Spleen (tissue), 11 donors: ENCODE measurements around the gene GGN. TPM values are rescaled to one million over a fixed set of nuclear protein-coding genes. Genes with fewer than 3 reads are reported as not detected.

Experiments
- DNase-seq: peaks from one replicate; pipeline ENCODE4 v3.0.0-alpha.2; 2020
- H3K27ac ChIP-seq, 8 donors: fragments of 200-600 bp; sonication (generic) in 7 of 8; 1 replicate in 4 of 8; 2 replicates in 4 of 8; pipeline versions ENCODE4 v1.5.0 to v1.8.0; 2016 to 2021; ENCODE audit warnings: inconsistent platforms in 4 of 8, mild to moderate bottlenecking in 4 of 8, moderate library complexity in 1 of 8
- H3K27me3 ChIP-seq, 7 donors: fragments of 200-600 bp; sonication (generic) in 6 of 7; replicated peaks in 1 of 7; 1 replicate in 4 of 7; 2 replicates in 3 of 7; pipeline versions ENCODE4 v1.5.0 to v1.8.0; 2016 to 2021; ENCODE audit warnings: inconsistent platforms in 3 of 7, mild to moderate bottlenecking in 1 of 7
- H3K36me3 ChIP-seq, 6 donors: fragments of 200-600 bp; sonication (generic) in 5 of 6; 1 replicate in 4 of 6; 2 replicates in 2 of 6; pipeline versions ENCODE4 v1.5.0 to v1.8.0; 2016 to 2021; ENCODE audit warnings: inconsistent platforms in 2 of 6
- H3K4me1 ChIP-seq, 6 donors: fragments of 200-600 bp; sonication (generic) in 5 of 6; 1 replicate in 3 of 6; 2 replicates in 3 of 6; pipeline versions ENCODE4 v1.5.0 to v1.8.0; 2016 to 2021; ENCODE audit warnings: inconsistent platforms in 3 of 6
- H3K4me3 ChIP-seq, 8 donors: fragments of 200-600 bp; sonication (generic) in 7 of 8; 1 replicate in 4 of 8; 2 replicates in 4 of 8; pipeline versions ENCODE4 v1.5.0 to v1.8.0; 2016 to 2021; ENCODE audit warnings: inconsistent platforms in 4 of 8, mild to moderate bottlenecking in 4 of 8, moderate library complexity in 2 of 8
- H3K9me3 ChIP-seq, 8 donors: fragments of 200-600 bp; sonication (generic) in 7 of 8; 1 replicate in 4 of 8; 2 replicates in 4 of 8; pipeline versions ENCODE4 v1.5.0 to v1.8.0; 2016 to 2021; ENCODE audit warnings: inconsistent platforms in 4 of 8
- CTCF ChIP-seq, 11 experiments: fragments of 200-600 bp in 7 of 11; fragments of 450-650 bp in 4 of 11; sonication (generic) in 4 of 11; IDR thresholded peaks in 8 of 11; conservative IDR thresholded peaks in 3 of 11; 1 replicate in 7 of 11; 2 replicates in 4 of 11; pipeline versions ENCODE4 v1.4.0 to v1.8.0; 2016 to 2021; ENCODE audit warnings: antibody characterized with exemption in 11 of 11, inconsistent platforms in 4 of 11, mild to moderate bottlenecking in 1 of 11
- POLR2A ChIP-seq, 3 donors: fragments of 450-650 bp; IDR thresholded peaks; one replicate each; pipeline ENCODE4 v1.5.1; 2017; ENCODE audit warnings: antibody characterized with exemption in 3 of 3, mild to moderate bottlenecking in 1 of 3
- POLR2AphosphoS5 ChIP-seq, 3 donors: sonication (generic); formaldehyde crosslinking; IDR thresholded peaks; one replicate each; pipeline ENCODE4 v1.5.1; 2017; ENCODE audit warnings: antibody characterized with exemption in 3 of 3
- WGBS, 5 donors: extraction: QIAGEN DNeasy Blood & Tissue Kit in 3 of 5; methylation state at CpG; one replicate each; pipeline versions ENCODE4 v1.1.5 to v1.1.7; 2013 to 2018; 5-methylcytosine and 5-hydroxymethylcytosine counted together
- intact Hi-C: fragments of 100-400 bp; cut with DNase I; formaldehyde crosslinking; loops from one replicate; pipeline ENCODE4 v1.15.0; 2023; ENCODE audit warnings: low total_unique reads
- polyA plus RNA-seq, 3 donors: library from polyadenylated mRNA; stranded (reverse); fragments of 200-250 nt; gene quantifications; one replicate each; pipeline ENCODE4 v1.2.1, GENCODE V29; 2013
- total RNA-seq, 7 donors: library from RNA; depleted of rRNA in 3 of 7; stranded (reverse); fragments of >200 nt in 3 of 7; fragmentation: NEBNext Ultra II Directional in 4 of 7; extraction: Animal tissue kit (Norgen Biotek cat#: 25700) in 4 of 7; gene quantifications; one replicate each; pipeline versions ENCODE4 v1.1.0 to v1.2.1, GENCODE V29; 2016 to 2021
- donor health status: healthy with polysubstance abuse.
- donor health status: DM: no; HTN: no; CAD: no; lungs with moderate emphysema.
- donor health status: DM: no; HTN: no; CAD: no.
- donor health status: Bipolar disorder and iron deficiency.
- donor health status: healthy.
- donor health status: DM: no; HTN: no; CAD: no.
- donor health status: DM: yes; HTN: yes; CAD: no.

Gene GGN
- total and polyA plus RNA-seq, 10 donors: 0.08 to 0.19 TPM; not detected in 8

GRCh38 chr19:38352611-38353010 is 35.2 kb downstream of the GGN start:
- Histone ChIP-seq H3K36me3 (no peaks in the 10 kb centered on the region), H3K4me3 (no peak overlapping the region), H3K27ac (no peak overlapping the region), H3K9me3 (no peaks in the 10 kb centered on the region), H3K4me1 (no peaks in the 10 kb centered on the region), H3K27me3 (peaks cover 0 to 28% (median 0%) of the 10 kb centered on the region in 7 donors)
- DNase-seq: no peak
- no peak for TF ChIP-seq POLR2AphosphoS5 (IDR thresholded peaks at IDR 0.05)
- no peak for TF ChIP-seq POLR2A (IDR thresholded peaks at IDR 0.05)
- TF ChIP-seq CTCF (IDR thresholded peaks at IDR 0.05 in 8 of 11, conservative IDR thresholded peaks at IDR 0.05 in 3 of 11): no peak
- WGBS, 5 donors: 83 to 92% (median 86%) methylated on average over 8 of the region's 8 CpGs
- intact Hi-C loops: no loop called here

- intact Hi-C loops: no loop called here
- no peak for DNase-seq
These were observed 35.9 kb downstream of the GGN start for GRCh38 chr19:38351865-38352395.

GRCh38 chr19:38350883-38351282 is 37.0 kb downstream of the GGN start:
- Histone ChIP-seq H3K4me3 (no peak overlapping the region), H3K27ac (no peak overlapping the region), H3K4me1 (no peaks in the 10 kb centered on the region), H3K9me3 (no peaks in the 10 kb centered on the region), H3K27me3 (peaks cover 0 to 28% (median 0%) of the 10 kb centered on the region in 7 donors), H3K36me3 (peaks cover 0 to 15% (median 0%) of the 10 kb centered on the region in 6 donors)
- 75 to 90% (median 84%) methylated on average over 3 of the region's 3 CpGs for WGBS, 5 donors
- intact Hi-C loops: no loop called here
- no peak for TF ChIP-seq POLR2AphosphoS5 (IDR thresholded peaks at IDR 0.05)
- TF ChIP-seq POLR2A (IDR thresholded peaks at IDR 0.05): no peak
- TF ChIP-seq CTCF (IDR thresholded peaks at IDR 0.05 in 8 of 11, conservative IDR thresholded peaks at IDR 0.05 in 3 of 11): no peak
- DNase-seq: no peak

More at GRCh38 chr19:38351865-38352395, 35.9 kb downstream of the GGN start:
- H3K4me3 ChIP-seq: no peak overlapping the region
- TF ChIP-seq POLR2AphosphoS5 (IDR thresholded peaks at IDR 0.05): peak in 1 of 3 donors; percentile 45
- no peak for TF ChIP-seq POLR2A (IDR thresholded peaks at IDR 0.05)
- H3K4me1 ChIP-seq: no peaks in the 10 kb centered on the region
- H3K27me3 ChIP-seq: peaks cover 0 to 28% (median 0%) of the 10 kb centered on the region in 7 donors
- peaks cover 0 to 5% (median 0%) of the 10 kb centered on the region in 6 donors for H3K36me3 ChIP-seq
- H3K9me3 ChIP-seq: no peaks in the 10 kb centered on the region
- H3K27ac ChIP-seq: no peak overlapping the region
- 73 to 84% (median 79%) methylated on average over 8 to 9 of the region's 9 CpGs for WGBS, 5 donors

GRCh38 chr19:38346837-38347236 is 41.0 kb downstream of the GGN start:
- intact Hi-C loops: no loop called here
- Histone ChIP-seq H3K4me3 (no peak overlapping the region), H3K27ac (no peak overlapping the region), H3K4me1 (no peaks in the 10 kb centered on the region), H3K9me3 (no peaks in the 10 kb centered on the region), H3K36me3 (peaks cover 0 to 51% (median 0%) of the 10 kb centered on the region in 6 donors), H3K27me3 (peaks cover 0 to 7% (median 0%) of the 10 kb centered on the region in 7 donors)
- no peak for DNase-seq
- TF ChIP-seq POLR2A (IDR thresholded peaks at IDR 0.05) (no peak), CTCF (IDR thresholded peaks at IDR 0.05 in 8 of 11, conservative IDR thresholded peaks at IDR 0.05 in 3 of 11) (no peak), POLR2AphosphoS5 (IDR thresholded peaks at IDR 0.05) (no peak)
- 89 to 96% (median 91%) methylated on average over 4 of the region's 4 CpGs for WGBS, 5 donors
